ENCODE measurements around the gene HAVCR1.

GRCh38 chr5:156991714-156992113 is 67.2 kb downstream of the HAVCR1 start:
- no peak for TF ChIP-seq ZNF8 (CRISPR knock-in tag; IDR thresholded peaks at IDR 0.05)
- no peak for TF ChIP-seq CSDC2 (CRISPR knock-in tag; IDR thresholded peaks at IDR 0.05)
- no peak for TF ChIP-seq ZFP3 (CRISPR knock-in tag; IDR thresholded peaks at IDR 0.05)
- TF ChIP-seq OSR1 (CRISPR knock-in tag; IDR thresholded peaks at IDR 0.05): no peak
- TF ChIP-seq ZNF565 (CRISPR knock-in tag; conservative IDR thresholded peaks at IDR 0.05; ENCODE audit: low read depth): no peak
